ENCODE data around the gene UBAC2.

- TF ChIP-seq PKNOX1 (IDR thresholded peaks at IDR 0.05): no peak
- no peak for TF ChIP-seq BHLHE40 (IDR thresholded peaks at IDR 0.05; ENCODE audit: borderline replicate concordance)
- TF ChIP-seq L3MBTL2 (conservative IDR thresholded peaks at IDR 0.05): no peak
- no peak for TF ChIP-seq FOXM1 (IDR thresholded peaks at IDR 0.05; ENCODE audit: borderline replicate concordance)
- no peak for TF ChIP-seq TARDBP (IDR thresholded peaks at IDR 0.05)
- TF ChIP-seq FOXA1 (IDR thresholded peaks at IDR 0.05): no peak
- TF ChIP-seq FOXK2 (IDR thresholded peaks at IDR 0.05): no peak
- TF ChIP-seq ELF4 (IDR thresholded peaks at IDR 0.05): no peak
- no peak for TF ChIP-seq CTBP1 (IDR thresholded peaks at IDR 0.05; ENCODE audit: borderline replicate concordance)
These were observed 77.0 kb downstream of the UBAC2 start for GRCh38 chr13:99277629-99278028.
